HCT116 (cell line): ENCODE measurements around the gene SH3TC2. TPM values are rescaled to one million over a fixed set of nuclear protein-coding genes. Genes with fewer than 3 reads are reported as not detected.

Experiments used
- ATAC-seq: fragments of 200-7000 bp; cut with Tn5 transposase; 2 replicates; pipeline ENCODE4 v1.9.1; 2020; ENCODE audit warnings: mild to moderate bottlenecking, moderate library complexity
- BruUV-seq: library from RNA; stranded (reverse); fragments of 400-500 nt; replicated peaks from 2 replicates; lab custom pipeline; 2021; lab: Mats Ljungman, UMichigan
- CTCF ChIA-PET: fragments of 300-600 bp; sonication (Branson Sonifier 250); formaldehyde crosslinking; loops from one replicate; lab custom pipeline; 2021; ENCODE audit warnings: antibody characterized with exemption; lab: Charles Lee
- POLR2A ChIA-PET: fragments of 300-600, 350-600 bp; sonication (Branson Sonifier 250); formaldehyde crosslinking; loops from one replicate; lab custom pipeline; 2021; ENCODE audit warnings: antibody characterized with exemption; lab: Charles Lee
- RAD21 ChIA-PET, 2 experiments: fragments of 300-600 bp; sonication (Branson Sonifier 250); formaldehyde crosslinking; loops; one replicate each; lab custom pipeline; 2023; ENCODE audit warnings: low total read pairs in 2 of 2; ENCODE audit not compliant: uncharacterized antibody in 2 of 2, unreplicated experiment in 2 of 2, low non-redundant PET in 1 of 2; lab: Charles Lee
- DNase-seq: peaks from one replicate; pipeline ENCODE4 v3.0.0-alpha.2; 2010; ENCODE audit warnings: low read depth, low spot score
- H2AFZ ChIP-seq: fragments of 200-600 bp; shearing (Covaris generic), sonication (generic); 2 replicates; pipeline ENCODE4 v1.6.1; 2017; ENCODE audit warnings: low read depth, mixed run types, mixed read lengths, antibody characterized with exemption, low read length; ENCODE audit not compliant: poor library complexity, severe bottlenecking
- H3K27ac ChIP-seq: 2 replicates; pipeline ENCODE4 v1.5.1; 2012; ENCODE audit warnings: low read depth, low read length
- H3K27me3 ChIP-seq: fragments of 200-600 bp; sonication (generic); 2 replicates; pipeline ENCODE4 v1.6.1; 2016; ENCODE audit warnings: mixed run types, low read length, mixed read lengths; ENCODE audit not compliant: insufficient read depth
- H3K36me3 ChIP-seq, 2 experiments: fragments of 200-500 bp in 1 of 2; fragments of 200-600 bp in 1 of 2; sonication (Bioruptor generic) in 1 of 2; sonication (generic) in 1 of 2; 2 replicates each; pipeline versions ENCODE4 v1.5.1 to v1.6.1; 2014 to 2016; ENCODE audit warnings: low read length in 2 of 2, inconsistent platforms in 1 of 2, mixed read lengths in 1 of 2, mixed run types in 1 of 2; ENCODE audit not compliant: insufficient read depth in 2 of 2, control insufficient read depth in 1 of 2
- H3K4me1 ChIP-seq, 2 experiments: fragments of 200-600 bp in 1 of 2; sonication (generic) in 1 of 2; 2 replicates each; pipeline versions ENCODE4 v1.5.1 to v1.6.1; 2012 to 2017; ENCODE audit warnings: low read length in 2 of 2, inconsistent platforms in 1 of 2, mild to moderate bottlenecking in 1 of 2, mixed read lengths in 1 of 2, mixed run types in 1 of 2, moderate library complexity in 1 of 2; ENCODE audit not compliant: insufficient read depth in 2 of 2, control insufficient read depth in 1 of 2
- H3K4me2 ChIP-seq: fragments of 200-600 bp; sonication (generic); 2 replicates; pipeline ENCODE4 v1.6.1; 2017; ENCODE audit warnings: mixed run types, low read length, mixed read lengths
- H3K4me3 ChIP-seq, 2 experiments: fragments of 200-600 bp in 1 of 2; sonication (generic) in 1 of 2; replicated peaks in 1 of 2; 2 replicates each; pipeline ENCODE4 v1.5.1; 2011 to 2016; ENCODE audit warnings: low read length in 2 of 2, control low read depth in 1 of 2, low read depth in 1 of 2, mild to moderate bottlenecking in 1 of 2, mixed read lengths in 1 of 2, mixed run types in 1 of 2
- H3K79me2 ChIP-seq: fragments of 200-600 bp; sonication (generic); 2 replicates; pipeline ENCODE4 v1.6.1; 2017; ENCODE audit warnings: mild to moderate bottlenecking, mixed run types, low read length, moderate library complexity, mixed read lengths; ENCODE audit not compliant: insufficient read depth
- H3K9ac ChIP-seq: fragments of 200-600 bp; sonication (generic); 2 replicates; pipeline ENCODE4 v1.6.1; 2016; ENCODE audit warnings: low read length, mixed read lengths
- H3K9me2 ChIP-seq: fragments of 200-600 bp; sonication (generic), shearing (Covaris generic); 2 replicates; pipeline ENCODE4 v1.6.1; 2017; ENCODE audit warnings: mixed run types, mild to moderate bottlenecking, moderate library complexity; ENCODE audit not compliant: insufficient read depth
- H3K9me3 ChIP-seq, 2 experiments: fragments of 200-500 bp in 1 of 2; fragments of 200-600 bp in 1 of 2; sonication (Bioruptor generic) in 1 of 2; sonication (generic) in 1 of 2; 2 replicates each; pipeline ENCODE4 v1.6.1; 2014 to 2017; ENCODE audit warnings: low read length in 2 of 2, mixed read lengths in 2 of 2, inconsistent platforms in 1 of 2, low read depth in 1 of 2, mild to moderate bottlenecking in 1 of 2, mixed run types in 1 of 2, moderate library complexity in 1 of 2; ENCODE audit not compliant: control insufficient read depth in 1 of 2, insufficient read depth in 1 of 2
- H4K20me1 ChIP-seq: fragments of 200-600 bp; sonication (generic), shearing (Covaris generic); 2 replicates; pipeline ENCODE4 v1.6.1; 2017; ENCODE audit warnings: mixed run types, mild to moderate bottlenecking, moderate library complexity; ENCODE audit not compliant: insufficient read depth
- CBX3 ChIP-seq: IDR thresholded peaks from 2 replicates; pipeline ENCODE4 v1.6.1; 2012; ENCODE audit warnings: low read depth
- CEBPB ChIP-seq: IDR thresholded peaks from 2 replicates; pipeline ENCODE4 v1.6.1; 2012; ENCODE audit warnings: low read depth
- EGR1 ChIP-seq: IDR thresholded peaks from 2 replicates; pipeline ENCODE4 v1.6.1; 2012; ENCODE audit warnings: low read depth
- ELF1 ChIP-seq: IDR thresholded peaks from 2 replicates; pipeline ENCODE4 v1.6.1; 2012; ENCODE audit warnings: low read depth, borderline replicate concordance
- EZH2 ChIP-seq: fragments of 200-600 bp; sonication (generic); IDR thresholded peaks from 2 replicates; pipeline ENCODE4 v1.6.1; 2017; ENCODE audit warnings: antibody characterized with exemption, mixed run types
- FOSL1 ChIP-seq: IDR thresholded peaks from 2 replicates; pipeline ENCODE4 v1.6.1; 2012; ENCODE audit warnings: low read depth
- JUND ChIP-seq: IDR thresholded peaks from 2 replicates; pipeline ENCODE4 v1.6.1; 2012
- MAX ChIP-seq: IDR thresholded peaks from 2 replicates; pipeline ENCODE4 v1.6.1; 2012
- POLR2A ChIP-seq: IDR thresholded peaks from 2 replicates; pipeline ENCODE4 v1.7.0; 2011; ENCODE audit warnings: borderline replicate concordance; ENCODE audit not compliant: insufficient read depth, insufficient read length; ENCODE audit errors: extremely low read depth
- POLR2AphosphoS5 ChIP-seq: IDR thresholded peaks from 2 replicates; pipeline ENCODE4 v1.6.1; 2011; ENCODE audit warnings: mild to moderate bottlenecking, low read depth, low read length, moderate library complexity
- RAD21 ChIP-seq: IDR thresholded peaks from 2 replicates; pipeline ENCODE4 v1.6.1; 2012; ENCODE audit warnings: low read depth, mild to moderate bottlenecking
- REST ChIP-seq: IDR thresholded peaks from 2 replicates; pipeline ENCODE4 v1.6.1; 2012; ENCODE audit warnings: low read depth
- SIN3A ChIP-seq: IDR thresholded peaks from 2 replicates; pipeline ENCODE4 v1.6.1; 2012; ENCODE audit warnings: low read depth
- SP1 ChIP-seq: IDR thresholded peaks from 2 replicates; pipeline ENCODE4 v1.6.1; 2012; ENCODE audit warnings: low read depth
- SRF ChIP-seq: IDR thresholded peaks from 2 replicates; pipeline ENCODE4 v1.6.1; 2012; ENCODE audit warnings: low read depth
- TCF7L2 ChIP-seq: IDR thresholded peaks from 2 replicates; pipeline ENCODE4 v1.7.0; 2011; ENCODE audit warnings: borderline replicate concordance, inconsistent platforms; ENCODE audit not compliant: insufficient read depth, insufficient read length; ENCODE audit errors: extremely low read depth
- YY1 ChIP-seq: IDR thresholded peaks from 2 replicates; pipeline ENCODE4 v1.6.1; 2011; ENCODE audit warnings: low read length, low read depth, moderate library complexity, mild to moderate bottlenecking; ENCODE audit not compliant: insufficient replicate concordance; ENCODE audit errors: extremely low read depth
- ZNF274 ChIP-seq: fragments of 200-500 bp; sonication (Bioruptor generic); IDR thresholded peaks from 2 replicates; pipeline ENCODE4 v1.6.1; 2014; ENCODE audit warnings: mild to moderate bottlenecking, low read depth, low read length, inconsistent platforms
- intact Hi-C: fragments of 100-400 bp; cut with micrococcal nuclease; formaldehyde crosslinking; loops from 2 replicates; pipeline ENCODE4 v1.10.0; 2022
- total RNA-seq: library from RNA; stranded (reverse); gene quantifications from one replicate; pipeline ENCODE4 v1.2.1, GENCODE V29; 2021; ENCODE audit not compliant: unreplicated experiment
- TF ChIP-seq, protein P1 (sequence below): IDR thresholded peaks from 2 replicates; pipeline ENCODE4 v1.6.1; 2011; ENCODE audit warnings: mild to moderate bottlenecking, low read length, moderate library complexity; ENCODE audit not compliant: insufficient replicate concordance; ENCODE audit errors: extremely low read depth

The SH3TC2 gene
- total RNA-seq, 1 experiment from 2014 or later = 12.8 TPM

DNA sequence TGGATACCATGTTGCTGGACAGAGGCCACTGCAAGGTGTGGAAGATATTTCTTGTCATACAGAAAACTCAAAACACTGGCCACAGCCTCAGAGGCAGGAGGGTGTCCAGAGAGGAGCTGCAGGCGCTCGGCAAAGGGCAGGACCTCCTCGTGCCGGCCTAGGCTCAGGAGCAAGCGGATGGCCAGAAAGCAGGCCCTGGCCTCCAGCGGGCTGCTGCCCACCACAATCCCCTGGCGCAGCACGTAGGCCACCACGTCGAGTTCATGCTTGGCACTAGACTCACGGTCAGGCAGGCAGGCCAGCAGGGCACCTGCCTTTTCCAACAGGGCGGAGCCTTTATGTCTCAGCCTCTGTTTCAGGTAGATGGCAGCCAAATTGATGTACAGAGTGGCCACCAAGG lies 35.2 kb downstream of the SH3TC2 start:
- Histone ChIP-seq H3K9me2 (no peaks in the 10 kb centered on the region), H3K9ac (no peak overlapping the region), H3K4me2 (no peak overlapping the region), H3K4me1 (no peaks in the 10 kb centered on the region), H4K20me1 (no peaks in the 10 kb centered on the region), H2AFZ (no peak overlapping the region), H3K27me3 (no peaks in the 10 kb centered on the region), H3K4me3 (no peak overlapping the region), H3K36me3 (no peaks in the 10 kb centered on the region), H3K9me3 (no peaks in the 10 kb centered on the region), H3K27ac (no peak overlapping the region), H3K79me2 (no peaks in the 10 kb centered on the region)
- RAD21 ChIA-PET = no interaction called here
- BruUV-seq = no TSS peak
- TF ChIP-seq POLR2AphosphoS5 (no peak), ZNF274 (no peak), JUND (no peak), TCF7L2 (no peak), FOSL1 (no peak), EZH2 (no peak), YY1 (no peak), SP1 (no peak), ELF1 (no peak), SRF (no peak), REST (no peak), POLR2A (no peak), RAD21 (no peak), SIN3A (no peak), MAX (no peak), EGR1 (no peak), CBX3 (no peak), CEBPB (no peak)
- TF ChIP-seq, protein P1, sequence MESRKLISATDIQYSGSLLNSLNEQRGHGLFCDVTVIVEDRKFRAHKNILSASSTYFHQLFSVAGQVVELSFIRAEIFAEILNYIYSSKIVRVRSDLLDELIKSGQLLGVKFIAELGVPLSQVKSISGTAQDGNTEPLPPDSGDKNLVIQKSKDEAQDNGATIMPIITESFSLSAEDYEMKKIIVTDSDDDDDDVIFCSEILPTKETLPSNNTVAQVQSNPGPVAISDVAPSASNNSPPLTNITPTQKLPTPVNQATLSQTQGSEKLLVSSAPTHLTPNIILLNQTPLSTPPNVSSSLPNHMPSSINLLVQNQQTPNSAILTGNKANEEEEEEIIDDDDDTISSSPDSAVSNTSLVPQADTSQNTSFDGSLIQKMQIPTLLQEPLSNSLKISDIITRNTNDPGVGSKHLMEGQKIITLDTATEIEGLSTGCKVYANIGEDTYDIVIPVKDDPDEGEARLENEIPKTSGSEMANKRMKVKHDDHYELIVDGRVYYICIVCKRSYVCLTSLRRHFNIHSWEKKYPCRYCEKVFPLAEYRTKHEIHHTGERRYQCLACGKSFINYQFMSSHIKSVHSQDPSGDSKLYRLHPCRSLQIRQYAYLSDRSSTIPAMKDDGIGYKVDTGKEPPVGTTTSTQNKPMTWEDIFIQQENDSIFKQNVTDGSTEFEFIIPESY = no peak
- DNase-seq = no peak
- intact Hi-C loops = no loop called here
- POLR2A ChIA-PET = no interaction called here
- no peak for ATAC-seq
- CTCF ChIA-PET = interaction anchor here (1.0 kb wide), 1 partner anchor 87 kb away, joined by 4 read pairs; no protein-coding TSS in a partner anchor
